HepG2 (cell line): ENCODE results near the gene LILRB5. TPM values are rescaled to one million over a fixed set of nuclear protein-coding genes. Genes with fewer than 3 reads are reported as not detected.
A peak's percentile ranks its signal among the peaks of the same experiment; 100 is the strongest.

Experiments used
- ATAC-seq: fragments of 200-7000 bp; cut with Tn5 transposase; 3 replicates; pipeline ENCODE4 v1.9.1; 2020; ENCODE audit warnings: mild to moderate bottlenecking, moderate library complexity
- BruUV-seq: library from RNA; stranded (reverse); fragments of 400-500 nt; replicated peaks from 2 replicates; lab custom pipeline; 2021; lab: Mats Ljungman, UMichigan
- CTCF ChIA-PET: fragments of 300-600 bp; formaldehyde crosslinking; extraction: SDS; loops from one replicate; lab custom pipeline; 2021; ENCODE audit warnings: low total read pairs, inconsistent platforms, low intra/inter-chr PET ratio; lab: Yijun Ruan, JAX
- POLR2A ChIA-PET: fragments of 350-600 bp; sonication (Branson Sonifier 250); formaldehyde crosslinking; loops from one replicate; lab custom pipeline; 2020; ENCODE audit warnings: antibody characterized with exemption, inconsistent platforms; lab: Yijun Ruan, JAX
- DNase-seq: peaks from one replicate; pipeline ENCODE4 v3.0.0-alpha.2; 2015; ENCODE audit warnings: low spot score
- FAIRE-seq: peaks from 3 replicates; lab custom pipeline; 2011; peaks lifted over from hg19 to GRCh38; lab: Jason Lieb, UNC
- H2AFZ ChIP-seq: one replicate; pipeline ENCODE4 v1.6.1; 2011; ENCODE audit warnings: low read length, inconsistent platforms
- H3K27ac ChIP-seq: fragments of 300-600 bp; 3 replicates; pipeline ENCODE4 v1.8.0; 2011; ENCODE audit warnings: mixed run types, mild to moderate bottlenecking, mixed read lengths, low read length, inconsistent platforms; ENCODE audit not compliant: insufficient read depth; ENCODE audit errors: extremely low read length
- H3K27me3 ChIP-seq, 2 experiments: fragments of 200-600 bp in 1 of 2; 2 replicates in 1 of 2; 3 replicates in 1 of 2; pipeline versions ENCODE4 v1.6.0 to v1.8.0; 2011; ENCODE audit warnings: low read length in 2 of 2, mild to moderate bottlenecking in 2 of 2, moderate library complexity in 2 of 2, inconsistent platforms in 1 of 2; ENCODE audit not compliant: insufficient read depth in 2 of 2, control insufficient read depth in 1 of 2
- H3K36me3 ChIP-seq, 2 experiments: fragments of 200-600 bp in 1 of 2; replicated peaks in 1 of 2; 2 replicates in 1 of 2; 3 replicates in 1 of 2; pipeline versions ENCODE4 v1.5.1 to v1.8.0; 2011; ENCODE audit warnings: low read length in 2 of 2, inconsistent platforms in 1 of 2; ENCODE audit not compliant: insufficient read depth in 2 of 2, control insufficient read depth in 1 of 2
- H3K4me1 ChIP-seq: 2 replicates; pipeline ENCODE4 v1.5.1; 2012; ENCODE audit warnings: low read length, inconsistent platforms; ENCODE audit not compliant: insufficient read depth
- H3K4me2 ChIP-seq: 2 replicates; pipeline ENCODE4 v1.6.0; 2011; ENCODE audit warnings: low read depth, low read length, inconsistent platforms
- H3K4me3 ChIP-seq, 3 experiments: fragments of 200-600 bp in 1 of 3; sonication (generic), shearing (Covaris generic) in 1 of 3; replicated peaks in 1 of 3; 2 replicates each; pipeline ENCODE4 v1.5.1; 2011 to 2016; ENCODE audit warnings: low read length in 3 of 3, inconsistent platforms in 2 of 3, low read depth in 2 of 3, mild to moderate bottlenecking in 2 of 3, control low read depth in 1 of 3, mixed read lengths in 1 of 3; ENCODE audit not compliant: insufficient read depth in 1 of 3
- H3K79me2 ChIP-seq: one replicate; pipeline ENCODE4 v1.6.1; 2011; ENCODE audit warnings: low read length, inconsistent platforms; ENCODE audit not compliant: insufficient read depth
- H3K9ac ChIP-seq: 2 replicates; pipeline ENCODE4 v1.6.0; 2011; ENCODE audit warnings: mild to moderate bottlenecking, low read depth, low read length, inconsistent platforms; ENCODE audit not compliant: insufficient read depth
- H3K9me3 ChIP-seq: 2 replicates; pipeline ENCODE4 v1.5.1; 2012; ENCODE audit warnings: mild to moderate bottlenecking, low read length
- H4K20me1 ChIP-seq: 2 replicates; pipeline ENCODE4 v1.6.0; 2011; ENCODE audit warnings: inconsistent platforms, mild to moderate bottlenecking, low read length, moderate library complexity; ENCODE audit not compliant: insufficient read depth
- BORCS8-MEF2B ChIP-seq: sonication (generic); formaldehyde crosslinking; IDR thresholded peaks from 2 replicates; pipeline ENCODE4 v1.8.0; 2022; ENCODE audit warnings: mild to moderate bottlenecking, missing genetic modification reagents
- DNMT1 ChIP-seq: sonication (generic); formaldehyde crosslinking; IDR thresholded peaks from 2 replicates; pipeline ENCODE4 v1.5.1; 2020; ENCODE audit warnings: mild to moderate bottlenecking, missing genetic modification reagents
- MXD1 ChIP-seq: sonication (generic); formaldehyde crosslinking; IDR thresholded peaks from 2 replicates; pipeline ENCODE4 v1.4.0; 2020; ENCODE audit warnings: mild to moderate bottlenecking, missing genetic modification reagents
- POLR2AphosphoS5 ChIP-seq: IDR thresholded peaks from 2 replicates; pipeline ENCODE4 v1.6.1; 2012; ENCODE audit warnings: low read depth, low read length
- REPIN1 ChIP-seq: sonication (generic); formaldehyde crosslinking; IDR thresholded peaks from 2 replicates; pipeline ENCODE4 v1.8.0; 2022; ENCODE audit warnings: missing genetic modification reagents, low read depth, mild to moderate bottlenecking, borderline replicate concordance
- SOX13 ChIP-seq, 3 experiments: fragments of 450-650 bp in 1 of 3; sonication (generic) in 1 of 3; formaldehyde crosslinking in 1 of 3; IDR thresholded peaks in 2 of 3; conservative IDR thresholded peaks in 1 of 3; 2 replicates each; pipeline versions ENCODE4 v1.5.0 to v1.6.1; 2016 to 2020; ENCODE audit warnings: antibody characterized with exemption in 1 of 3, mild to moderate bottlenecking in 1 of 3, missing compliant biosample characterization in 1 of 3, missing genetic modification reagents in 1 of 3, moderate library complexity in 1 of 3
- TAF15 ChIP-seq: fragments of 200-400 bp; formaldehyde crosslinking; IDR thresholded peaks from one replicate; pipeline ENCODE4 v1.6.1; 2018; ENCODE audit warnings: mild to moderate bottlenecking, low read depth, low read length; ENCODE audit not compliant: poor library complexity, severe bottlenecking
- ZGPAT ChIP-seq: IDR thresholded peaks from 2 replicates; pipeline ENCODE4 v1.6.1; 2016; ENCODE audit warnings: mild to moderate bottlenecking
- ZNF121 ChIP-seq: sonication (generic); formaldehyde crosslinking; IDR thresholded peaks from 2 replicates; pipeline ENCODE4 v1.5.0; 2020; ENCODE audit warnings: mild to moderate bottlenecking, missing genetic modification reagents
- ZNF546 ChIP-seq: sonication (generic); formaldehyde crosslinking; conservative IDR thresholded peaks from 2 replicates; pipeline ENCODE4 v1.8.1; 2023; ENCODE audit warnings: mild to moderate bottlenecking, missing genetic modification reagents
- ZNF605 ChIP-seq: sonication (generic); formaldehyde crosslinking; IDR thresholded peaks from 2 replicates; pipeline ENCODE4 v1.8.0; 2022; ENCODE audit warnings: mild to moderate bottlenecking, missing genetic modification reagents
- ZNF724P ChIP-seq: sonication (generic); formaldehyde crosslinking; IDR thresholded peaks from 2 replicates; pipeline ENCODE4 v1.8.0; 2022; ENCODE audit warnings: missing genetic modification reagents, borderline replicate concordance
- ZNF75D ChIP-seq: sonication (generic); formaldehyde crosslinking; IDR thresholded peaks from 2 replicates; pipeline ENCODE4 v1.8.1; 2023; ENCODE audit warnings: missing genetic modification reagents, mild to moderate bottlenecking, borderline replicate concordance
- WGBS: methylation state at CpG from one replicate; pipeline ENCODE4 v1.1.6; 2017; ENCODE audit warnings: low lambda C conversion rate; 5-methylcytosine and 5-hydroxymethylcytosine counted together
- in situ Hi-C: cut with HindIII; loops from 2 replicates; pipeline ENCODE4 v1.10.0; 2017; ENCODE audit warnings: low pct_unique_long_range_greater_than_20kb; ENCODE audit not compliant: extremely low pct_ligation_motif_present
- intact Hi-C: fragments of 100-400 bp; cut with micrococcal nuclease; formaldehyde crosslinking; loops from one replicate; pipeline ENCODE4 v1.10.0; 2022; ENCODE audit not compliant: unreplicated experiment
- polyA plus RNA-seq, 8 experiments: library from polyadenylated mRNA; depleted of rRNA in 3 of 8; stranded (reverse) in 7 of 8; unstranded in 1 of 8; fragments of >200 nt; fragmentation: Illumina TruSeq in 4 of 8; extraction: Trizol in 4 of 8; gene quantifications; 2 replicates each; pipeline versions ENCODE4 v1.2.1 to v1.2.3, GENCODE V29; 2011 to 2016; ENCODE audit warnings: low read depth in 4 of 8, missing spikeins in 1 of 8, mixed read lengths in 1 of 8; ENCODE audit not compliant: insufficient read depth in 1 of 8
- total RNA-seq, 5 experiments: library from RNA; depleted of rRNA; stranded (reverse); fragments of >200 nt; fragmentation: Illumina TruSeq; extraction: Trizol; gene quantifications; 2 replicates each; pipeline ENCODE4 v1.2.3, GENCODE V29; 2016; ENCODE audit warnings: low read depth in 1 of 5
- TF ChIP-seq, protein P1 (sequence below): IDR thresholded peaks from 2 replicates; pipeline ENCODE4 v1.6.1; 2018; ENCODE audit warnings: missing genetic modification reagents, mild to moderate bottlenecking, missing compliant biosample characterization
- TF ChIP-seq, protein P2 (sequence below): sonication (generic); formaldehyde crosslinking; IDR thresholded peaks from 2 replicates; pipeline ENCODE4 v1.4.0; 2020; ENCODE audit warnings: missing genetic modification reagents, borderline replicate concordance

Gene LILRB5
- total and polyA plus RNA-seq, 2 of the 13 experiments (the other 11 are each of a cell fraction or from before 2014, with no cell fraction given) = not detected

GRCh38 chr19:54203151-54203611 is 53.9 kb downstream of the LILRB5 start (continued):
- no peak for TF ChIP-seq SOX13 (IDR thresholded peaks at IDR 0.05)
- peak in 1 of 2 experiments; percentile 24; a peak in 1 of 4 replicates for TF ChIP-seq SOX13 (CRISPR knock-in tag; conservative IDR thresholded peaks at IDR 0.05 in 1 of 2, IDR thresholded peaks at IDR 0.05 in 1 of 2)
- TF ChIP-seq REPIN1 (CRISPR knock-in tag) = no peak
- no peak for TF ChIP-seq BORCS8-MEF2B (CRISPR knock-in tag)
- TF ChIP-seq, protein P1, sequence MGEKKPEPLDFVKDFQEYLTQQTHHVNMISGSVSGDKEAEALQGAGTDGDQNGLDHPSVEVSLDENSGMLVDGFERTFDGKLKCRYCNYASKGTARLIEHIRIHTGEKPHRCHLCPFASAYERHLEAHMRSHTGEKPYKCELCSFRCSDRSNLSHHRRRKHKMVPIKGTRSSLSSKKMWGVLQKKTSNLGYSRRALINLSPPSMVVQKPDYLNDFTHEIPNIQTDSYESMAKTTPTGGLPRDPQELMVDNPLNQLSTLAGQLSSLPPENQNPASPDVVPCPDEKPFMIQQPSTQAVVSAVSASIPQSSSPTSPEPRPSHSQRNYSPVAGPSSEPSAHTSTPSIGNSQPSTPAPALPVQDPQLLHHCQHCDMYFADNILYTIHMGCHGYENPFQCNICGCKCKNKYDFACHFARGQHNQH (CRISPR knock-in tag) = no peak
- no peak for TF ChIP-seq ZNF75D (CRISPR knock-in tag)
- TF ChIP-seq POLR2AphosphoS5 = peak; percentile 19; the same call in 1 of the 2 replicates
- TF ChIP-seq ZNF724P = 0 out of 2 replicates have a peak, but pooled peaks have one; percentile 26
- no peak for TF ChIP-seq ZNF546 (CRISPR knock-in tag)
- no peak for TF ChIP-seq DNMT1 (CRISPR knock-in tag)
- 0 out of 2 replicates have a peak, but pooled peaks have one; percentile 29 for TF ChIP-seq MXD1 (CRISPR knock-in tag)
- TF ChIP-seq TAF15 = no peak

DNA sequence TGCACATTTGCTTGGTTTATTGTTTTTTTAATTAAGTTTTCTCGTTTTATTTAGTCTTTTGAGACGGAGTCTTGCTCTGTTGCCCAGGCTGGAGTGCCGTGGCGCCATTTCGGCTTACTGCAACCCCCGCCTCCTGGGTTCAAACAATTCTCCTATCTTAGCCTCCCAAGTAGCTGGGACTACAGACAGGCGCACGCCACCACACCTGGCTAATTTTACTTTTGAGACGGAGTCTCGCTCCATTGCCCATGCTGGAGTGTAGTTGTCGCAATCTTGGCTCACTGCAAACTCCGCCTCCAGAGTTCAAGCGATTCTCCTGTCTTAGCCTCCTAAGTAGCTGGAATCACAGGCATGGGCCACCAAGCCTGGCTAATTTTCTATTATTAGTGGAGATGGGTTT is 55.1 kb downstream of the LILRB5 start:
- H3K27me3 ChIP-seq = no peaks in the 10 kb centered on the region; a peak in 1 of 5 replicates
- H3K9me3 ChIP-seq = no peaks in the 10 kb centered on the region
- CTCF ChIA-PET = no interaction called here
- H3K4me2 ChIP-seq = peak overlapping the region; percentile 87
- H2AFZ ChIP-seq = no peak overlapping the region
- no peak for ATAC-seq
- H4K20me1 ChIP-seq = peaks cover 63% of the 10 kb centered on the region
- H3K27ac ChIP-seq = peak overlapping the region; percentile 91
- WGBS = 47% methylated on average over 13 of the region's 13 CpGs
- H3K79me2 ChIP-seq = peaks cover 54% of the 10 kb centered on the region
- peaks cover 63% of the 10 kb centered on the region for H3K4me1 ChIP-seq
- peak overlapping the region; percentile 61 to 83 (median 72) for H3K4me3 ChIP-seq
- intact Hi-C loops (loop anchor here (5.0 kb wide), 1 partner anchor 65 kb away; the partner anchor contains the start of gene CNOT3), in situ Hi-C loops (no loop called here)
- FAIRE-seq = no peak
- H3K36me3 ChIP-seq = peaks cover 17 to 60% of the 10 kb centered on the region in 2 experiments
- BruUV-seq = no TSS peak
- peak overlapping the region; percentile 96 for H3K9ac ChIP-seq
- no peak for DNase-seq
- POLR2A ChIA-PET = interaction anchor here (1.4 to 8.7 kb wide), 2 partner anchors 9 to 11 kb away, joined by 5 to 306 read pairs; partner anchors contain the start of genes MBOAT7 and TSEN34
- TF ChIP-seq ZGPAT (CRISPR knock-in tag) (0 out of 2 replicates have a peak, but pooled peaks have one; percentile 14), ZNF121 (peak; percentile 70), ZNF605 (CRISPR knock-in tag) (0 out of 2 replicates have a peak, but pooled peaks have one; percentile 44)
- TF ChIP-seq, protein P2, sequence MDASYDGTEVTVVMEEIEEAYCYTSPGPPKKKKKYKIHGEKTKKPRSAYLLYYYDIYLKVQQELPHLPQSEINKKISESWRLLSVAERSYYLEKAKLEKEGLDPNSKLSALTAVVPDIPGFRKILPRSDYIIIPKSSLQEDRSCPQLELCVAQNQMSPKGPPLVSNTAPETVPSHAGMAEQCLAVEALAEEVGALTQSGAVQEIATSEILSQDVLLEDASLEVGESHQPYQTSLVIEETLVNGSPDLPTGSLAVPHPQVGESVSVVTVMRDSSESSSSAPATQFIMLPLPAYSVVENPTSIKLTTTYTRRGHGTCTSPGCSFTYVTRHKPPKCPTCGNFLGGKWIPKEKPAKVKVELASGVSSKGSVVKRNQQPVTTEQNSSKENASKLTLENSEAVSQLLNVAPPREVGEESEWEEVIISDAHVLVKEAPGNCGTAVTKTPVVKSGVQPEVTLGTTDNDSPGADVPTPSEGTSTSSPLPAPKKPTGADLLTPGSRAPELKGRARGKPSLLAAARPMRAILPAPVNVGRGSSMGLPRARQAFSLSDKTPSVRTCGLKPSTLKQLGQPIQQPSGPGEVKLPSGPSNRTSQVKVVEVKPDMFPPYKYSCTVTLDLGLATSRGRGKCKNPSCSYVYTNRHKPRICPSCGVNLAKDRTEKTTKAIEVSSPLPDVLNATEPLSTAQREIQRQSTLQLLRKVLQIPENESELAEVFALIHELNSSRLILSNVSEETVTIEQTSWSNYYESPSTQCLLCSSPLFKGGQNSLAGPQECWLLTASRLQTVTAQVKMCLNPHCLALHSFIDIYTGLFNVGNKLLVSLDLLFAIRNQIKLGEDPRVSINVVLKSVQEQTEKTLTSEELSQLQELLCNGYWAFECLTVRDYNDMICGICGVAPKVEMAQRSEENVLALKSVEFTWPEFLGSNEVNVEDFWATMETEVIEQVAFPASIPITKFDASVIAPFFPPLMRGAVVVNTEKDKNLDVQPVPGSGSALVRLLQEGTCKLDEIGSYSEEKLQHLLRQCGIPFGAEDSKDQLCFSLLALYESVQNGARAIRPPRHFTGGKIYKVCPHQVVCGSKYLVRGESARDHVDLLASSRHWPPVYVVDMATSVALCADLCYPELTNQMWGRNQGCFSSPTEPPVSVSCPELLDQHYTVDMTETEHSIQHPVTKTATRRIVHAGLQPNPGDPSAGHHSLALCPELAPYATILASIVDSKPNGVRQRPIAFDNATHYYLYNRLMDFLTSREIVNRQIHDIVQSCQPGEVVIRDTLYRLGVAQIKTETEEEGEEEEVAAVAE (CRISPR knock-in tag) = no peak
